VCaP (cell line): ENCODE data around the gene ULBP2.

Experiments
- H3K27ac ChIP-seq: fragments of 450-650 bp; 2 replicates; pipeline ENCODE4 v1.5.1; 2017
- CTCF ChIP-seq: fragments of 450-650 bp; conservative IDR thresholded peaks from 2 replicates; pipeline ENCODE4 v1.5.1; 2017; ENCODE audit warnings: mild to moderate bottlenecking, moderate library complexity

ULBP2 gene

GRCh38 chr6:149991838-149992237, 50.0 kb downstream of the ULBP2 start:
- no peak for TF ChIP-seq CTCF
- no peak overlapping the region for H3K27ac ChIP-seq

- no peak overlapping the region for H3K27ac ChIP-seq
- TF ChIP-seq CTCF, result no peak
Measured at GRCh38 chr6:149995235-149995750, 53.5 kb downstream of the ULBP2 start.

GRCh38 chr6:149995971-149996370, 54.2 kb downstream of the ULBP2 start:
- H3K27ac ChIP-seq, result no peak overlapping the region
- TF ChIP-seq CTCF, result no peak
